T47D (cell line): ENCODE results near the gene GAGE12F.
"Not testable (repeated sequence)": the region's sequence is repeated elsewhere in the genome, so short reads cannot be mapped to it uniquely, and the experiment has no call there.

Source experiments
- DNase-seq, 2 experiments: peaks; one replicate each; pipeline versions ENCODE4 v3.0.0 to v3.0.0-alpha.2; 2011 to 2012; ENCODE audit warnings: low read depth in 1 of 2, low spot score in 1 of 2
- JUND ChIP-seq: IDR thresholded peaks from 2 replicates; pipeline ENCODE4 v1.6.1; 2012; ENCODE audit warnings: low read depth
- in situ Hi-C: cut with HindIII; loops from 2 replicates; pipeline ENCODE4 v1.10.0; 2016; ENCODE audit warnings: low sequenced_read_pairs, low pct_unique_long_range_greater_than_20kb

Gene GAGE12F

GRCh38 chrX:49560542-49560941 lies at the start of gene GAGE12F:
TSS of gene GAGE12F (plus strand) at chrX:49560842. CDS start at chrX:49561997, 1,155 bp downstream.
- in situ Hi-C loops, DNase-seq: not testable (repeated sequence)

- DNase-seq, in situ Hi-C loops: not testable (repeated sequence)
Measured at GRCh38 chrX:49531877-49532276, 28.8 kb upstream of the GAGE12F start, which contains the start of gene GAGE12C. TSS of gene GAGE12C (plus strand) at chrX:49532177. CDS start at chrX:49533332, 1,155 bp downstream.

- in situ Hi-C loops, DNase-seq: not testable (repeated sequence)
Measured at GRCh38 chrX:49541433-49541832, 19.2 kb upstream of the GAGE12F start, which contains the start of gene GAGE12D. TSS of gene GAGE12D (plus strand) at chrX:49541733. CDS start at chrX:49542888, 1,155 bp downstream.

- in situ Hi-C loops, DNase-seq: not testable (repeated sequence)
Measured at GRCh38 chrX:49550989-49551388, 9.7 kb upstream of the GAGE12F start, which contains the start of gene GAGE12E. TSS of gene GAGE12E (plus strand) at chrX:49551289. CDS start at chrX:49552444, 1,155 bp downstream.

- DNase-seq, in situ Hi-C loops: not testable (repeated sequence)
Measured at GRCh38 chrX:49568728-49569127, 8.1 kb downstream of the GAGE12F start.

GRCh38 chrX:49569152-49569551 lies 8.5 kb downstream of the GAGE12F start:
- DNase-seq, in situ Hi-C loops: not testable (repeated sequence)

- DNase-seq, in situ Hi-C loops: not testable (repeated sequence)
Measured at GRCh38 chrX:49570100-49570499, 9.5 kb downstream of the GAGE12F start, which contains the start of gene GAGE12G. TSS of gene GAGE12G (plus strand) at chrX:49570400. CDS start at chrX:49571555, 1,155 bp downstream.

- DNase-seq, in situ Hi-C loops: not testable (repeated sequence)
Measured at GRCh38 chrX:49579649-49580048, 19.0 kb downstream of the GAGE12F start, which contains the start of gene GAGE12H. TSS of gene GAGE12H (plus strand) at chrX:49579949. CDS start at chrX:49581104, 1,155 bp downstream.

- DNase-seq, in situ Hi-C loops: not testable (repeated sequence)
Measured at GRCh38 chrX:49589196-49589595, 28.6 kb downstream of the GAGE12F start, which contains the start of gene GAGE2A. TSS of gene GAGE2A (plus strand) at chrX:49589496. CDS start at chrX:49590651, 1,155 bp downstream.

- in situ Hi-C loops, result not testable (repeated sequence)
Measured at GRCh38 chrX:49589769-49590478, 29.3 kb downstream of the GAGE12F start.

GRCh38 chrX:49590488-49590887 lies 29.8 kb downstream of the GAGE12F start:
- in situ Hi-C loops, DNase-seq: not testable (repeated sequence)

More at GRCh38 chrX:49589769-49590478, 29.3 kb downstream of the GAGE12F start:
- DNase-seq, result not testable (repeated sequence)

- DNase-seq, in situ Hi-C loops: not testable (repeated sequence)
Measured at GRCh38 chrX:49598720-49599119, 38.1 kb downstream of the GAGE12F start, which contains the start of gene GAGE1. TSS of gene GAGE1 (plus strand) at chrX:49599020. CDS start at chrX:49600175, 1,155 bp downstream.

GRCh38 chrX:49610718-49611310 lies 50.2 kb downstream of the GAGE12F start:
- TF ChIP-seq JUND, result no peak
- in situ Hi-C loops, result no loop called here
- DNase-seq, result no peak
